NCI-H1930 (cell line): Measurements from ENCODE around the gene NDUFB3.
"Not testable (repeated sequence)": the region's sequence is repeated elsewhere in the genome, so short reads cannot be mapped to it uniquely, and the experiment has no call there.

Experiments used
- DNase-seq, 2 experiments: peaks; one replicate each; lab custom pipeline; 2025; lab: John Stamatoyannopoulos, UW

The NDUFB3 gene

GRCh38 chr2:201071479-201072200 lies at the start of gene NDUFB3, which contains the start of gene HYCC2:
TSS of gene NDUFB3 (plus strand) at chr2:201072001. CDS start at chr2:201078883, 6,882 bp downstream.
TSS of gene HYCC2 (minus strand) at chr2:201071671. CDS start at chr2:201024009, 47,662 bp downstream.
- peak; percentile 83 to 91 for DNase-seq

- no peak for DNase-seq
Observed at GRCh38 chr2:201024518-201024917, 47.3 kb upstream of the NDUFB3 start.

- not testable (repeated sequence) for DNase-seq
Observed at GRCh38 chr2:201034355-201034754, 37.4 kb upstream of the NDUFB3 start.

DNA sequence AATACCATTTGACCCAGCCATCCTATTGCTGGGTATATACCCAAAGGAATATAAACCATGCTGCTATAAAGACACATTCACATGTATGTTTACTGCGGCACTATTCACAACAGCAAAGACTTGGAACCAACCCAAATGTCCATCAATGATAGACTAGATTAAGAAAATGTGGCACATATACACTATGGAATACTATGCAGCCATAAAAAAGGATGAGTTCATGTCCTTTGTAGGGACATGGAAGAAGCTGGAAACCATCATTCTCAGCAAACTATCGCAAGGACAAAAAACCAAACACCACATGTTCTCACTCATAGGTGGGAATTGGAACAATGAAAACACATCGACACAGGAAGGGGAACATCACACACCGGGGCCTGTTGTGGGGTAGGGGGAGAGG lies 33.4 kb upstream of the NDUFB3 start:
- not testable (repeated sequence) for DNase-seq

DNA sequence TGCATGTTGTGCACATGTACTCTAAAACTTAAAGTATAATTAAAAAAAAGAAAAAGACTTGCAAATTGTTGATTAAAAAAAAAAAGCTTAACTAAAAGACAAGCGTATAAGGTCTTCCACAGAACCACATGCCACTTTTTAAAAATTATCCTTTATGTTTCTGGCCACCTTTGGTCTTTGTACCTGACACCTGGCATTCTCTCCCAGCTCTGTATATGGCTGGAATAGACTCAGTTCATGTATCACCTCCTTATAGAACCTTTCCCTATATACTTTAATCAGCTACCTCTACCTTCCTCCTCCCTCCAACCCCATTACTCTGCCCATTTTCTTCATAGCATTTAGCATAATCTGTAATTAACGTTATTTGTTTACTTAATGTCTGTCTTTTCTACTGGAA lies 32.9 kb upstream of the NDUFB3 start:
- DNase-seq, result no peak

DNA sequence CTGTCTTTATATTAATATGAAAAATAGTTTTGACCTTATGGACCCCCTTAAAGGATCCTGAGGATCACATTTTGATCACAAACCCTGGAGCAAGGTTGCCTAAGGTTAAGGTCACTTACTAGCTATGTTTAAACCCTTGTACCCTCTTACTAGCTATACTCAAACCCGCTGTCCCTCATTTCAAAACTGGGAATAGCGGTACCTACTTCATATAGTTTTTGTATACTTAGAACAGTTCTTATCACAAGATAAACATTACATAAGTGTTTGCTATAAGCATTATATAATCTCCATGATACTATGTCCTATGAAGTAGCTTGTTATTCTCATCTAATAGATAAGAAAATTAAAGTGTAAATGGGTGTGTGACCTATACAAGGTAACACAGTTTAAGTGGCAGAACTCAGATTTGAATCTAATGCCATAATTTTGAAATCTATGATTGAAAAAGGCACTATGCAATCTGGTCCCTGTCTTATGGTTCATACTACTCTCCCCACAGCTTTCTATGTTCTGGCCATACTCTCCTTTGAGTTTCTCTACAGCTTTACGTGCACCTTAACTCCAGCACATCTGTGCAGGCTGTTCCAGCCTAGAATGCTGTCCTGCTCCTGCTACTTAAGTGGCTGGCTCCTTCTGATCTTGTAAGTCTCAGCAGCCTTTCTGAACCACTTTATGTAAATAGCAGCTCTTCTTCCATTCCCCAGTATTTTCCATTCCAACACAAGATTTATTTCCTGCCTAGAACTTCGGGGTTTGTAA lies 30.8 kb upstream of the NDUFB3 start:
- no peak for DNase-seq

DNA sequence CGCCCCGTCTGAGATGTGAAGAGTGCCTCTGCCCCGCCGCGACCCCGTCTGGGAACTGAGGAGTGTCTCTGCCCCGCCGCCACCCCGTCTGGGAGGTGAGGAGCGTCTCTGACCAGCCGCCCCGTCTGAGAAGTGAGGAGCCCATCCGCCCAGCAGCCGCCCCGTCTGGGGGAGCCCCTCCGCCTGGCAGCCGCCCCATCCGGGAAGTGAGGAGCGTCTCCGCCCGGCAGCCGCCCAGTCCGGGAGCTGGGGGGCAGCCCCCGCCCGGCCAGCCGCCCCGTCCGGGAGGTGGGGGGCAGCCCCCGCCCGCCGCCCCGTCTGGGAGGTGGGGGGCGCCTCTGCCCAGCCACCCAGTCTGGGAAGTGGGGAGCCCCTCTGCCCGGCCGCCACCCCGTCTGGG lies 29.4 kb upstream of the NDUFB3 start:
- DNase-seq, result not testable (repeated sequence)

- not testable (repeated sequence) for DNase-seq
Observed at GRCh38 chr2:201043050-201043449, 28.8 kb upstream of the NDUFB3 start.

DNA sequence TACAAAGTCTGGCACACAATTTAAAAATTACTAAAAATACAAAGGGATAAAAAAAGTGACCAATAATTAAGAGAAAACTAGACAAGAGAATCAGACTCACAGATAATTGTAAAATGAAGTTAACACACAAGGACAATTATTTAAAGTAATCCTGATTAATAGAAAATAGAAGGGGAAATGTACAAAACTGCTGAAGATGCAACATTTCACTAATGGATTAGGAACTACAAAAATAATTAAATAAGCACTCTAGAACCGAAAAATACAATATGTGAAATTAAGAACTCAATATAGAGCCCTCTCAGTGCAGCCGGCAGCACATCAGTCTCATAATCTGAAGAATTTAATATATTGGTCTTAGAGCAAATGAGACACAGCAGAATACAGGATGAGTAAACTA lies 24.9 kb upstream of the NDUFB3 start:
- DNase-seq, result no peak

DNA sequence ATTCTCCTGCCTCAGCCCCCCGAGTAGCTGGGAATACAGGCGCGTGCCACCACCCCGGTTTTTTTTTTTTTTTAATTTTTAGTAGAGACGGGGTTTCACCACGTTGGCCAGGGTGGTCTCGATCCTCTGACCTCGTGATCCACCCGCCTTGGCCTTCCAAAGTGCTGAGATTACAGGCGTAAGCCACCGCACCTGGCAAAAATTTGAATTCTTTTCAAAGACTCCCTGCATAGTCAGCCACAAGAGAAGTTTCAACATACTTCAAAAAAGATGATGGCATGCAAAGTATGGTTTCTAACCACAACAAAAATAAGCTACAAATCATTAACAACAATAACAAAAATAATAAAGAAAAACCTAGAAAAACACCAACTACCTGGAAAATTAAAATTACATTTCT lies 22.3 kb upstream of the NDUFB3 start:
- no peak for DNase-seq

DNA sequence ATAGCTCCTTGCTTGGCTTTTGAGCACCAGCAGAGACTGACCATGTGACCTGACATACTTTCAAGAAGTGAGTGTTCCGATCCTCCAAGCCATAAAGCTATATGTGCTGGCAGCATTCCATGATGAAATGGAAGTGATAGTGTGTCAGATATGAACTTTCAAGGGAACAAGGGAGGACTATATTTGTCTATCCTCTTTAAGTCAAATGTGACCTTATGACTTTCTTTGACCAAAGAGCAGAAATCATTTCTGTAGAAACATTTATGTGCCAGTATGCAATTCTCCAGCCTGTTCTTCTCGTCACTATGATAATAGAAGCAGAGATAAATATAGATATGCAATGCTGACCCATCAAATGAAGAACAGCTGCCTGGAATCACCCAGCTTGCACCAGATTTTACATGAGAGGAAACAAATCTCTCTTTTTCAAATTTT lies 14.7 kb upstream of the NDUFB3 start:
- no peak for DNase-seq

DNA sequence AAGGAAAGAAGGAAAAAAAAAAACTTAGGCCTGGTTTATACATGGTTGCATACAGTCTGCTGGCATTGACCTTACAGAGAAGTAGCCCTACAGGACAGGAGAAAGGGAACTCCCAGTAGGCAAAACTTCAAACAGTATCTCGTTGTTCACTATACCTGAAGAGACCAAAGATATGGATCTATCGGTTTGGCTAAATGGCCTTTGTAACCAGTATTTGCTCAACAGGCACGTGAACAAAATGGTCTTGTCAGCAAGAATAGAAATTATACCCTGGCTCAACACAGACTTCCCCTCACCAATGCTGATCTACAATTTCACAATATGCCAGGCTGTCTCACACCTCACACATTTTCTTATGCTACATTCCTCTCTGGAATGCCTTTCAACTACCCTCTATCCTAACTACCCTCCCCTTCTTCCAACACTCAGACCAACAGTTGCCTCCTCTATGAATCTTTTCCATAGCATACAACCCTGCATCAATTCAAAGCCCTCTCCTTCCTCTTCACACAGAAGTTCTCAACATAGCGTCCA lies 14.0 kb upstream of the NDUFB3 start:
- no peak for DNase-seq

GRCh38 chr2:201058914-201059313 lies 12.9 kb upstream of the NDUFB3 start:
- no peak for DNase-seq

- no peak for DNase-seq
Observed at GRCh38 chr2:201059961-201060755, 11.6 kb upstream of the NDUFB3 start.

- not testable (repeated sequence) for DNase-seq
Observed at GRCh38 chr2:201063516-201063915, 8.3 kb upstream of the NDUFB3 start.

- DNase-seq, result no peak
Observed at GRCh38 chr2:201064797-201065329, 6.9 kb upstream of the NDUFB3 start.

- no peak for DNase-seq
Observed at GRCh38 chr2:201070948-201071478, 788 bp upstream of the NDUFB3 start.

GRCh38 chr2:201072201-201072530 lies 365 bp downstream of the NDUFB3 start:
- DNase-seq, result peak in 1 of 2 experiments; percentile 45

DNA sequence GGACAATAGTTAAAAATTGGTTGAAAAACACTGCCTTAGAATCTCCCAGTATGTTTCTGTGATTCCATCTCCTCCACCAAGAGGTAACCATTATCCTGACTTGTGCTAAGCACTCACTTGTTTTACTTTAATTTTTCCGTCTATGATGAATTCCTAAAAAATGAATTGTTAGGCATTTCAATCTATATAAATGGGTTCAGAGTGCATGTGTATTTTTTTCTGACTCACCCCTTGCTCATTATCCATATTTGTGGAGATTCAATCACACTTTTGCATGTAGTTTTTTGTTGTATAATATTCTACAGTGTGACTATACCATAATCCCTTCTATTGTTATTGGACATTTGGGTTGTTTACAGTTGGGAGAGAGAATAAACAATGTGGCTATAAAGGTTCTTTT lies 1.3 kb downstream of the NDUFB3 start:
- no peak for DNase-seq

GRCh38 chr2:201074996-201075395 lies 3.2 kb downstream of the NDUFB3 start:
- DNase-seq, result no peak

GRCh38 chr2:201084863-201085262 lies 13.1 kb downstream of the NDUFB3 start:
- no peak for DNase-seq

DNA sequence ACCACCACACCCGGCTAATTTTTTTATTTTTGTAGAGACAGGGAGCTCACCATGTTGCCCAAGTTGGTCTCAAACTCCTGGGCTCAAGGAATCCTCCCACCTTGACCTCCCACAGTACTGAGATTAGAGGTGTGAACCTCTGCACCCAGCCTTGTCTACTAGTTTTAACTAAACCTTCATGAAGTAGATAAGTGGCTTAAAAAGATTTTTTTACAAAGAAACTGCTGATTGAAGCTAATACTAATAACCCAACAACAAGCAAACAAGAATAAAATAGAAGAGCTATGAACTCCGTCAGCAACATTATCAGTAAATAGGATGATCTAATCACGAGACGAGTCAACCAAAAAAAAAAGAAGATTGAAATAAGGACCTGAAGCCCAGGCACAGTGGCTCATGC lies 18.8 kb downstream of the NDUFB3 start:
- DNase-seq, result no peak
